ENCODE results near the gene ASXL3.

Gene ASXL3

DNA sequence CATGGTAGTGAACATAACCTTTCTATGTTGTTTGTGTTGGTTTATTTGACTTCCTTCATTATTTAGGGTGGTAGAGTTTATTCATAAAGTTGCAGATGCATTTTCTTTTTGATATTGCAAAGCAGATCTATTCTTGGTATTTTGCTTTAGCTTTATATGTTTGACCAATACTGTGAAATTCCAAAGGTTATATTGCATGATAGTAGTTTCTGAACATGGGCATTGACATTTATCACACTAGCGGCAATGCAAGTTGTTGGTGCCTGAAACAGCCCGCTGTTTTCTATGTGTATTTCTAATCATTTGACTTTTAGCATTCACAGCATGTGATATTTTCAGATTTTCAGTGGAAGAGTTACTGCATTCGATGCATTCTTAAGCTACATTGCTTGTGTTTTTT lies 87.2 kb downstream of the ASXL3 start:
- TF ChIP-seq, protein P1, sequence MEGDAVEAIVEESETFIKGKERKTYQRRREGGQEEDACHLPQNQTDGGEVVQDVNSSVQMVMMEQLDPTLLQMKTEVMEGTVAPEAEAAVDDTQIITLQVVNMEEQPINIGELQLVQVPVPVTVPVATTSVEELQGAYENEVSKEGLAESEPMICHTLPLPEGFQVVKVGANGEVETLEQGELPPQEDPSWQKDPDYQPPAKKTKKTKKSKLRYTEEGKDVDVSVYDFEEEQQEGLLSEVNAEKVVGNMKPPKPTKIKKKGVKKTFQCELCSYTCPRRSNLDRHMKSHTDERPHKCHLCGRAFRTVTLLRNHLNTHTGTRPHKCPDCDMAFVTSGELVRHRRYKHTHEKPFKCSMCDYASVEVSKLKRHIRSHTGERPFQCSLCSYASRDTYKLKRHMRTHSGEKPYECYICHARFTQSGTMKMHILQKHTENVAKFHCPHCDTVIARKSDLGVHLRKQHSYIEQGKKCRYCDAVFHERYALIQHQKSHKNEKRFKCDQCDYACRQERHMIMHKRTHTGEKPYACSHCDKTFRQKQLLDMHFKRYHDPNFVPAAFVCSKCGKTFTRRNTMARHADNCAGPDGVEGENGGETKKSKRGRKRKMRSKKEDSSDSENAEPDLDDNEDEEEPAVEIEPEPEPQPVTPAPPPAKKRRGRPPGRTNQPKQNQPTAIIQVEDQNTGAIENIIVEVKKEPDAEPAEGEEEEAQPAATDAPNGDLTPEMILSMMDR (IDR thresholded peaks at IDR 0.05; ENCODE audit: insufficient read depth, low read length, poor library complexity, severe bottlenecking) = no peak
- no peak for TF ChIP-seq EZH2phosphoT487 (conservative IDR thresholded peaks at IDR 0.05; ENCODE audit: low read length)
- no peaks in the 10 kb centered on the region for H3F3A ChIP-seq (ENCODE audit: insufficient read depth)
- no peak overlapping the region for H2AFZ ChIP-seq (ENCODE audit: low read depth, low read length, severe bottlenecking)
- no peak overlapping the region for H3K27ac ChIP-seq (ENCODE audit: low read depth, low read length)
- no peaks in the 10 kb centered on the region for H3K79me2 ChIP-seq (ENCODE audit: insufficient read depth, low read length)
- no peaks in the 10 kb centered on the region for H3K27me3 ChIP-seq (ENCODE audit: low read length)
- no peak overlapping the region for H3K4me2 ChIP-seq (ENCODE audit: low read depth, low read length, poor library complexity, severe bottlenecking)
- no peaks in the 10 kb centered on the region for H3K9me3 ChIP-seq (ENCODE audit: insufficient read depth, low read length)
- no peaks in the 10 kb centered on the region for H4K20me1 ChIP-seq (ENCODE audit: low read depth, low read length)
- H3K9ac ChIP-seq (ENCODE audit: low read length) = no peak overlapping the region
- no peak overlapping the region for H3K4me3 ChIP-seq (ENCODE audit: insufficient read depth, low read length, poor library complexity, severe bottlenecking)
- H3K9me2 ChIP-seq (replicated peaks; ENCODE audit: insufficient read depth, low read length) = no peaks in the 10 kb centered on the region
- H3K36me3 ChIP-seq (ENCODE audit: low read length) = no peaks in the 10 kb centered on the region

DNA sequence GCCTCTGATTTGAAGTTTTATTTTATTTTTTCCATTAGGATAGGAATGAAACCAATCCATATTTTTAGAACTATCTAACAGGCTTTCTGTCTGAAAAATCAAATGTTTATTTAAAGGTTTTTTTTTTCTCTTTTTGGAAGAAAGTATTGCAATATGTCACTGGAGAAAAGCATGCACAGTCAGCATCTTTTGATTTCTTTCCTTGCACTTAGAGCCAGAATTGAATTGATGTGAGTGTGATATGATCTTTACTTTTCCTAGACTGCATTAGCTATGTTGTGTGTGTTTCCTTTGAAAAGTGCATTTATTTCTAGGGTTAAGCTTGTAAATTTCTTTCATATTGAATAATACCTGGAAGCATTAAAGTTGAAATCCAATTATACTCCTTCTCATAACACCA lies 87.6 kb downstream of the ASXL3 start:
- H3K9me2 ChIP-seq (replicated peaks; ENCODE audit: insufficient read depth, low read length) = no peaks in the 10 kb centered on the region
- H3K27ac ChIP-seq (ENCODE audit: low read depth, low read length) = no peak overlapping the region
- H3K9me3 ChIP-seq (ENCODE audit: insufficient read depth, low read length) = no peaks in the 10 kb centered on the region
- TF ChIP-seq, protein P1 (IDR thresholded peaks at IDR 0.05; ENCODE audit: insufficient read depth, low read length, poor library complexity, severe bottlenecking) = no peak
- TF ChIP-seq EZH2phosphoT487 (conservative IDR thresholded peaks at IDR 0.05; ENCODE audit: low read length) = no peak
- H3K4me3 ChIP-seq (ENCODE audit: insufficient read depth, low read length, poor library complexity, severe bottlenecking) = no peak overlapping the region
- H3K27me3 ChIP-seq (ENCODE audit: low read length) = no peaks in the 10 kb centered on the region
- no peak overlapping the region for H3K9ac ChIP-seq (ENCODE audit: low read length)
- no peak overlapping the region for H3K4me2 ChIP-seq (ENCODE audit: low read depth, low read length, poor library complexity, severe bottlenecking)
- H3K36me3 ChIP-seq (ENCODE audit: low read length) = no peaks in the 10 kb centered on the region
- H3K79me2 ChIP-seq (ENCODE audit: insufficient read depth, low read length) = no peaks in the 10 kb centered on the region
- H4K20me1 ChIP-seq (ENCODE audit: low read depth, low read length) = no peaks in the 10 kb centered on the region
- no peak overlapping the region for H2AFZ ChIP-seq (ENCODE audit: low read depth, low read length, severe bottlenecking)
- H3F3A ChIP-seq (ENCODE audit: insufficient read depth) = no peaks in the 10 kb centered on the region

DNA sequence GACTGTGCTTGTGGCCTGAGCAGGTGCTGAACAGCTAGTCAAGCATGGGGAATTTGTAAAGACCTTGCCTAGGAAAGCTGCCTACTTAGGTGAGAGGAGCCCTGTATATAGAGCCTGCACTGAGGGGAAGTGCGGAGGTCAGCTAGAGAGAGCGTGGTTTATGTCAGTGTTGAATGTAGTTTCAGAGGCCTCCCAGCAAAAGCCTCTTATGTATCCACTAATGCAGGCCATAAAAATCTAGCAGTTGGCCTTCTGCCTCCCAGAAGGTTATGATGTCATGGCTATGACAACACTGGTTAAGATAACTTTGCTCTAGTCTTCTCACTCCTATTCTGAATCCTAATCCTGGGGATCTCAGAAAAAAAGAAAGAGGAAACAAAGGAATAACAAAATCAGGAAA lies 88.9 kb downstream of the ASXL3 start:
- Histone ChIP-seq H2AFZ (ENCODE audit: low read depth, low read length, severe bottlenecking) (no peak overlapping the region), H3K9ac (ENCODE audit: low read length) (no peak overlapping the region), H3K36me3 (ENCODE audit: low read length) (no peaks in the 10 kb centered on the region), H3K27me3 (ENCODE audit: low read length) (no peaks in the 10 kb centered on the region), H3K79me2 (ENCODE audit: insufficient read depth, low read length) (no peaks in the 10 kb centered on the region), H3F3A (ENCODE audit: insufficient read depth) (no peaks in the 10 kb centered on the region), H3K4me2 (ENCODE audit: low read depth, low read length, poor library complexity, severe bottlenecking) (no peak overlapping the region), H3K27ac (ENCODE audit: low read depth, low read length) (no peak overlapping the region), H3K4me3 (ENCODE audit: insufficient read depth, low read length, poor library complexity, severe bottlenecking) (no peak overlapping the region), H3K9me2 (replicated peaks; ENCODE audit: insufficient read depth, low read length) (no peaks in the 10 kb centered on the region), H4K20me1 (ENCODE audit: low read depth, low read length) (no peaks in the 10 kb centered on the region), H3K9me3 (ENCODE audit: insufficient read depth, low read length) (no peaks in the 10 kb centered on the region)
- TF ChIP-seq, protein P1 (IDR thresholded peaks at IDR 0.05; ENCODE audit: insufficient read depth, low read length, poor library complexity, severe bottlenecking) = no peak
- no peak for TF ChIP-seq EZH2phosphoT487 (conservative IDR thresholded peaks at IDR 0.05; ENCODE audit: low read length)
